BJ (cell line): ENCODE data around the gene TSPAN15. TPM values are rescaled to one million over a fixed set of nuclear protein-coding genes. Genes with fewer than 3 reads are reported as not detected.

Experiments used
- CTCF ChIA-PET: fragments of 350-600 bp; formaldehyde crosslinking; extraction: SDS; loops from one replicate; lab custom pipeline; 2021; ENCODE audit warnings: antibody characterized with exemption, inconsistent platforms; lab: Yijun Ruan, JAX
- POLR2A ChIA-PET: fragments of 300-600 bp; sonication (Branson Sonifier 250); formaldehyde crosslinking; extraction: SDS; loops from one replicate; lab custom pipeline; 2021; ENCODE audit warnings: antibody characterized with exemption; lab: Charles Lee
- DNase-seq: peaks from one replicate; pipeline ENCODE4 v3.0.0-alpha.2; 2011; ENCODE audit warnings: low read depth
- H3K27me3 ChIP-seq: 2 replicates; pipeline ENCODE4 v1.6.0; 2011; ENCODE audit warnings: low read length; ENCODE audit not compliant: control insufficient read depth, insufficient read depth
- H3K36me3 ChIP-seq: 2 replicates; pipeline ENCODE4 v1.5.1; 2011; ENCODE audit warnings: low read length; ENCODE audit not compliant: control insufficient read depth, insufficient read depth
- H3K4me3 ChIP-seq: 2 replicates; pipeline ENCODE4 v1.5.1; 2011; ENCODE audit warnings: low read depth, mild to moderate bottlenecking, control low read depth, low read length
- polyA plus RNA-seq: library from polyadenylated mRNA; depleted of rRNA; stranded (reverse); fragments of >200 nt; gene quantifications from 2 replicates; pipeline ENCODE4 v1.2.3, GENCODE V29; 2011
- TF ChIP-seq, protein P1 (sequence below): IDR thresholded peaks from 2 replicates; pipeline ENCODE4 v1.5.1; 2011; ENCODE audit warnings: low read depth, mild to moderate bottlenecking, control low read depth, inconsistent platforms, low read length, moderate library complexity; ENCODE audit not compliant: insufficient read depth

The TSPAN15 gene
- polyA plus RNA-seq, 1 experiment = 0.94 TPM

DNA sequence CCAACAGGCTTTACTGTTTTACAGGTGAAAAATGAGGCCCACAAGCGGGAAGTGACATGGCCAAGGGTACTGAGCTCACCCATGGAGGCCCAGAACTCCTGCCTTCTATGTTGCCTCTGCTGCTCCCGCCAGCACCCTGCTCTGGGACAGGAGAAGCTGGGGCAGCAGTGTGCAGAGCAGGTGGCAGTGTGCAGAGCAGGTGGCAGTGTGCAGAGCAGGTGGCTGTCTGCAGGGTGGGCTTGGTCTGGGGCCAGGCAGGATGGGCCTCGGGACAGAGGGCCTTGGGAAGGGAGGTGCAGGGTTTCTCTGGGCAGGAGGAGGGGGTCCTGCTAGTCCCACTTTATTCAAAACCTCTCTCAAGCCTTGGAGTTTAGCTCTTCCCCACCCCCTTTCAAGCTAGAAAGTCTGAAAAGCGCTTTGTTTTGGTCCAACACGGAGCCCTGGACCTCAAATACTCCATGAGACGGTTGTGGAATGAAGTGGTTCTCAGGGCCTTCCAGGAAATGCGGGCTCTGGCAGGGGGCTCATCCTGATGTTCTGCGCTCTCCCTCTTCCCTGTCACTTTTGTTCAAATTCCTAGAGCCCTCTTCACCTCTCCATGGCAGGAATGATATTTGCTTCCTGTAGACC lies 26.8 kb downstream of the TSPAN15 start:
- POLR2A ChIA-PET = no interaction called here
- CTCF ChIA-PET = no interaction called here
- H3K27me3 ChIP-seq = peaks cover 9% of the 10 kb centered on the region
- TF ChIP-seq, protein P1, sequence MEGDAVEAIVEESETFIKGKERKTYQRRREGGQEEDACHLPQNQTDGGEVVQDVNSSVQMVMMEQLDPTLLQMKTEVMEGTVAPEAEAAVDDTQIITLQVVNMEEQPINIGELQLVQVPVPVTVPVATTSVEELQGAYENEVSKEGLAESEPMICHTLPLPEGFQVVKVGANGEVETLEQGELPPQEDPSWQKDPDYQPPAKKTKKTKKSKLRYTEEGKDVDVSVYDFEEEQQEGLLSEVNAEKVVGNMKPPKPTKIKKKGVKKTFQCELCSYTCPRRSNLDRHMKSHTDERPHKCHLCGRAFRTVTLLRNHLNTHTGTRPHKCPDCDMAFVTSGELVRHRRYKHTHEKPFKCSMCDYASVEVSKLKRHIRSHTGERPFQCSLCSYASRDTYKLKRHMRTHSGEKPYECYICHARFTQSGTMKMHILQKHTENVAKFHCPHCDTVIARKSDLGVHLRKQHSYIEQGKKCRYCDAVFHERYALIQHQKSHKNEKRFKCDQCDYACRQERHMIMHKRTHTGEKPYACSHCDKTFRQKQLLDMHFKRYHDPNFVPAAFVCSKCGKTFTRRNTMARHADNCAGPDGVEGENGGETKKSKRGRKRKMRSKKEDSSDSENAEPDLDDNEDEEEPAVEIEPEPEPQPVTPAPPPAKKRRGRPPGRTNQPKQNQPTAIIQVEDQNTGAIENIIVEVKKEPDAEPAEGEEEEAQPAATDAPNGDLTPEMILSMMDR = no peak
- no peak overlapping the region for H3K4me3 ChIP-seq
- no peak for DNase-seq
- H3K36me3 ChIP-seq = no peaks in the 10 kb centered on the region

DNA sequence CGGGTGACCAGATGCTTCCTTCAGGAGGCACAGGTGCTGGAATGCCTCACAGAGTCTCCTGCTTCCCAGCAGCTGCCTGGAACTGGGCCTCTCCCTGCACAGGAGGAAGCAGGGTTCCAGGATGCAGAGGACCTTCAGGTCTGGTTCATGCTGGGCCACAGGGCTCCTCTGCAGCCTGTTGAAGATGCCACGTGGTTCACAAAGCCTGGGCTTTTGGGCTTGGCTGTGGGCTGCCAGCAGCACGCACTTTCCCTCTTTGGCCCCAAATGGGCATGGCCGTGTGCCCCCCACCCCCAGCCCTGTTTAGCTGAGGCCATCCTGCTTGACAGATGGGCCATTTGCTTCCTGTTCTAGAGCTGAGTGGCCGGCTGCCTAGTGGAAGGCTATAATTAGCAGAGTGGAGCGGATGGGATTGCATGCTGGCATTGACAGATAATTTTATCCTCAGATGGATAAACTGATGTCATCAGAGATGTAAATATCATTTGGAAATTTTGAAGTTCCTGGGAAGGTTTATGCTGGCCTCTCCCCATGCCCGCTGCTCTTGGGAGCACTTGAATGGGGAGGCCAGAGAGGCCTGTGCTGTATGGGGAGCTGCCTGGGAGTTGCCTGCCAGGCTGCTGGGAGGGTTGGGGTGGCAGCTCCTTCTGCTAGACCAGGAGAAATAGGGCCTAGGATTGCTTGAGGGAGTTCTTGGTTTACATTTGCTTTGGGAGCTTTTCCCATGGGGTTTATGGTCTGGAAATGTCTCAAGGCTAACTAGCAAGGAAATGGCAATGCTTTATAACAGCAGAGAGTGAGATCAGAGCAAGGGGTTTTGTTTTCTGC lies 28.2 kb downstream of the TSPAN15 start:
- no peaks in the 10 kb centered on the region for H3K36me3 ChIP-seq
- TF ChIP-seq, protein P1 = no peak
- ChIA-PET POLR2A (no interaction called here), CTCF (interaction anchor here (0.8 kb wide), 1 partner anchor 11 kb away, joined by 3 read pairs; no protein-coding TSS in a partner anchor)
- no peak overlapping the region for H3K4me3 ChIP-seq
- no peak for DNase-seq
- H3K27me3 ChIP-seq = peaks cover 9% of the 10 kb centered on the region

DNA sequence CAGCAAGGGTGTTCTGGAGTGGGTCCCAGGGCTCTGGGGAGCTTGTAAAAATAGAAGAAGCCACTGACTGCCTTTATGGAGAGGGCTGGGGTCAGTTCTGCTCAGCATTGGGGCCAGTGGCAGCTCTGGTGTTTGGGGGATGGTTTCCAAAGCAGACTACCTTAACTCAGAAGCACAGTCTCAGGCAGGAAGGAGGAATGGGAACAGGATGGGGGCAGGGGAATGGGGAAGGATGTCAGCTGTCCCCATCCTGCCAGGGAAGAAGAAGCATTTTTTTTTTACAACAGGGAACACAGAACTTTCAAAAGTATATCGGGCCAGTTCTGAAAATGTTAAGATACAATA lies 28.8 kb downstream of the TSPAN15 start:
- POLR2A ChIA-PET = no interaction called here
- TF ChIP-seq, protein P1 = no peak
- H3K4me3 ChIP-seq = no peak overlapping the region
- CTCF ChIA-PET = no interaction called here
- peaks cover 9% of the 10 kb centered on the region for H3K27me3 ChIP-seq
- no peak for DNase-seq
- no peaks in the 10 kb centered on the region for H3K36me3 ChIP-seq

DNA sequence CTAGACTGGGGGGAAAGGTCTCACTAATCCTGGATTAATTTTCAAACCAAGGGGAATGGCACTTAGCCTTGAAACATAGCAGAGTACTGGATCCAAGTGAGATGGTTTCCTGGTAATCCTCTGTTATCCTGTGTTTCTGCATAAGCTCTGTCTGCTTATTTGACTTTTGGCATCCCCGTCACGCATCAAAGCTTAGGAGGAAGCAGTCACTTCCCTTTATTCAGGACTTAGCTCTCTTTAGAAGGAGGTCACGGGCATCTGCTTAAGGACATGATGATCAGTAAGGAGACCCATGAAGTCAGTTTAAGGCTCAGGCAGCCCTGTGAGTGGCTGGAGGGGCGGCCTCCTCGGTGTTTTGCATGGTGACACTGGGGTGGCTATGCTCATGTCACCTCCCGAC lies 30.0 kb downstream of the TSPAN15 start:
- no peak for DNase-seq
- CTCF ChIA-PET = interaction anchor here (0.6 to 1.2 kb wide), 2 partner anchors 25 to 234 kb away, joined by 3 read pairs; no protein-coding TSS in a partner anchor

More for the DNA sequence above, 30.0 kb downstream of the TSPAN15 start:
- Histone ChIP-seq H3K4me3 (no peak overlapping the region), H3K27me3 (peaks cover 9% of the 10 kb centered on the region), H3K36me3 (no peaks in the 10 kb centered on the region)
- TF ChIP-seq, protein P1 = no peak
- POLR2A ChIA-PET = no interaction called here
